WTC11 (cell line): ENCODE measurements around the gene CPEB3. TPM values are rescaled to one million over a fixed set of nuclear protein-coding genes. Genes with fewer than 3 reads are reported as not detected.

Experiments used
- ATAC-seq: fragments of 200-7000 bp; cut with Tn5 transposase; 2 replicates; pipeline ENCODE4 v1.10.0; 2021; ENCODE audit warnings: mild to moderate bottlenecking, moderate library complexity
- CTCF ChIA-PET: fragments of 300-600 bp; sonication (Branson Sonifier 250); formaldehyde crosslinking; loops from one replicate; lab custom pipeline; 2021; ENCODE audit warnings: antibody characterized with exemption; lab: Charles Lee
- POLR2A ChIA-PET: fragments of 350-600 bp; sonication (Branson Sonifier 250); formaldehyde crosslinking; loops from one replicate; lab custom pipeline; 2021; ENCODE audit warnings: antibody characterized with exemption; lab: Charles Lee
- DNase-seq: peaks from one replicate; pipeline ENCODE4 v3.0.0; 2021; ENCODE audit warnings: low spot score
- H3K27ac Mint-ChIP-seq: 2 replicates; pipeline ENCODE4 v1.8.0; 2021; ENCODE audit warnings: mixed read lengths
- H3K27me3 Mint-ChIP-seq: 2 replicates; pipeline ENCODE4 v1.8.0; 2021; ENCODE audit warnings: low read depth, mild to moderate bottlenecking, moderate library complexity, mixed read lengths
- H3K36me3 Mint-ChIP-seq: 2 replicates; pipeline ENCODE4 v1.8.0; 2021; ENCODE audit warnings: mixed read lengths
- H3K4me1 Mint-ChIP-seq: 2 replicates; pipeline ENCODE4 v1.8.0; 2022; ENCODE audit warnings: mixed read lengths
- H3K4me3 Mint-ChIP-seq: 2 replicates; pipeline ENCODE4 v1.8.0; 2021; ENCODE audit warnings: mild to moderate bottlenecking, moderate library complexity, mixed read lengths
- H3K9me3 Mint-ChIP-seq: 2 replicates; pipeline ENCODE4 v1.8.0; 2021; ENCODE audit warnings: mixed read lengths
- AFF4 ChIP-seq: sonication (generic); formaldehyde crosslinking; IDR thresholded peaks from 2 replicates; pipeline ENCODE4 v1.8.1; 2023; ENCODE audit warnings: mild to moderate bottlenecking, missing genetic modification reagents, borderline replicate concordance
- ATF1 ChIP-seq: sonication (generic); formaldehyde crosslinking; IDR thresholded peaks from 2 replicates; pipeline ENCODE4 v1.8.1; 2023; ENCODE audit warnings: mild to moderate bottlenecking, moderate library complexity, missing genetic modification reagents
- ATF6 ChIP-seq: sonication (generic); formaldehyde crosslinking; IDR thresholded peaks from 2 replicates; pipeline ENCODE4 v1.8.1; 2023; ENCODE audit warnings: mild to moderate bottlenecking, missing genetic modification reagents
- E2F1 ChIP-seq: sonication (generic); formaldehyde crosslinking; IDR thresholded peaks from 2 replicates; pipeline ENCODE4 v1.8.0; 2022; ENCODE audit warnings: mild to moderate bottlenecking, missing genetic modification reagents
- ERG ChIP-seq: fragments of 250-450 bp; sonication (Bioruptor Pico); IDR thresholded peaks from 2 replicates; pipeline ENCODE4 v1.8.0; 2021; ENCODE audit warnings: mild to moderate bottlenecking
- GABPB1 ChIP-seq: sonication (generic); formaldehyde crosslinking; IDR thresholded peaks from 2 replicates; pipeline ENCODE4 v1.8.1; 2023; ENCODE audit warnings: mild to moderate bottlenecking, missing genetic modification reagents
- HMGXB4 ChIP-seq: sonication (generic); formaldehyde crosslinking; IDR thresholded peaks from 2 replicates; pipeline ENCODE4 v1.8.1; 2023; ENCODE audit warnings: mild to moderate bottlenecking, moderate library complexity, missing genetic modification reagents
- MAX ChIP-seq: sonication (generic); formaldehyde crosslinking; IDR thresholded peaks from 2 replicates; pipeline ENCODE4 v1.8.0; 2022; ENCODE audit warnings: mild to moderate bottlenecking, missing genetic modification reagents
- RELA ChIP-seq: sonication (generic); formaldehyde crosslinking; IDR thresholded peaks from 2 replicates; pipeline ENCODE4 v1.8.1; 2022; ENCODE audit warnings: missing genetic modification reagents, mild to moderate bottlenecking, borderline replicate concordance
- ZMAT4 ChIP-seq: fragments of 250-450 bp; sonication (Bioruptor Pico); IDR thresholded peaks from 2 replicates; pipeline ENCODE4 v1.9.0; 2021; ENCODE audit warnings: mild to moderate bottlenecking
- ZNF423 ChIP-seq: fragments of 250-450 bp; sonication (Bioruptor Pico); IDR thresholded peaks from 2 replicates; pipeline ENCODE4 v2.1.2; 2022; ENCODE audit warnings: mild to moderate bottlenecking, moderate library complexity
- ZNF425 ChIP-seq: fragments of 250-450 bp; sonication (Bioruptor Pico); conservative IDR thresholded peaks from 2 replicates; pipeline ENCODE4 v1.9.0; 2021; ENCODE audit warnings: mild to moderate bottlenecking
- ZNF512 ChIP-seq: sonication (generic); formaldehyde crosslinking; IDR thresholded peaks from 2 replicates; pipeline ENCODE4 v1.8.1; 2022; ENCODE audit warnings: missing genetic modification reagents, borderline replicate concordance
- ZSCAN18 ChIP-seq: fragments of 250-450 bp; sonication (Bioruptor Pico); IDR thresholded peaks from 2 replicates; pipeline ENCODE4 v2.1.2; 2022; ENCODE audit warnings: mild to moderate bottlenecking, moderate library complexity
- total RNA-seq: library from RNA; stranded (reverse); gene quantifications from 3 replicates; pipeline ENCODE4 v1.2.3, GENCODE V29; 2021

The CPEB3 gene
- total RNA-seq, 1 experiment from 2014 or later, result 2.4 TPM

- H3K4me1 Mint-ChIP-seq, result no peaks in the 10 kb centered on the region
- DNase-seq, result no peak
- CTCF ChIA-PET, result interaction anchor here (1.0 kb wide), 1 partner anchor 514 kb away, joined by 3 read pairs; no protein-coding TSS in a partner anchor
Observed at GRCh38 chr10:92003258-92003657, 287.6 kb downstream of the CPEB3 start.

More at GRCh38 chr10:92003258-92003657, 287.6 kb downstream of the CPEB3 start:
- no peak overlapping the region for H3K4me3 Mint-ChIP-seq
- no peak overlapping the region for H3K27ac Mint-ChIP-seq
- H3K9me3 Mint-ChIP-seq, result peaks cover 3% of the 10 kb centered on the region; the same call in 1 of the 2 replicates
- POLR2A ChIA-PET, result no interaction called here
- no peaks in the 10 kb centered on the region for H3K27me3 Mint-ChIP-seq
- peaks cover 47% of the 10 kb centered on the region for H3K36me3 Mint-ChIP-seq
- no peak for TF ChIP-seq E2F1 (CRISPR knock-in tag)
- TF ChIP-seq HMGXB4, result no peak
- TF ChIP-seq ATF1 (CRISPR knock-in tag), result no peak
- no peak for TF ChIP-seq ERG
- TF ChIP-seq ATF6 (CRISPR knock-in tag), result no peak
- TF ChIP-seq ZMAT4 (CRISPR knock-in tag), result no peak
- TF ChIP-seq GABPB1 (CRISPR knock-in tag), result no peak
- TF ChIP-seq ZNF423 (CRISPR knock-in tag), result no peak
- TF ChIP-seq ZSCAN18 (CRISPR knock-in tag), result no peak
- TF ChIP-seq RELA (CRISPR knock-in tag), result no peak
- no peak for TF ChIP-seq AFF4 (CRISPR knock-in tag)
- no peak for TF ChIP-seq ZNF512
- TF ChIP-seq ZNF425 (CRISPR knock-in tag), result no peak
- TF ChIP-seq MAX (CRISPR knock-in tag), result no peak
- no peak for ATAC-seq
